HG02840 (cell line): ENCODE data around the gene HOXD12.

Experiments used
- ATAC-seq: cut with Tn5 transposase; IDR thresholded peaks from one replicate; pipeline ENCODE4 v1.9.1; 2021; ENCODE audit warnings: mild to moderate bottlenecking, moderate library complexity, moderate number of reproducible peaks; ENCODE audit not compliant: unreplicated experiment, low FRiP score

HOXD12 gene

GRCh38 chr2:176092270-176093144 is 7.1 kb upstream of the HOXD12 start, which contains the start of gene HOXD13:
TSS of gene HOXD13 (plus strand) at chr2:176092721. CDS start at chr2:176092891, 170 bp downstream.
- no peak for ATAC-seq

- ATAC-seq = no peak
These were observed 6.3 kb upstream of the HOXD12 start for GRCh38 chr2:176093145-176093897.

- no peak for ATAC-seq
These were observed 5.7 kb upstream of the HOXD12 start for GRCh38 chr2:176093898-176094249.

GRCh38 chr2:176094349-176094748 is 5.2 kb upstream of the HOXD12 start:
- ATAC-seq = no peak

- no peak for ATAC-seq
These were observed 4.2 kb upstream of the HOXD12 start for GRCh38 chr2:176095421-176095820.

GRCh38 chr2:176096243-176096985 is 3.2 kb upstream of the HOXD12 start:
- no peak for ATAC-seq

- ATAC-seq = no peak
These were observed 2.4 kb upstream of the HOXD12 start for GRCh38 chr2:176096986-176097819.

GRCh38 chr2:176097820-176098365 is 1.7 kb upstream of the HOXD12 start:
- ATAC-seq = no peak

- no peak for ATAC-seq
These were observed 1.0 kb upstream of the HOXD12 start for GRCh38 chr2:176098366-176099158.

- no peak for ATAC-seq
These were observed 352 bp upstream of the HOXD12 start for GRCh38 chr2:176099159-176099727.

- no peak for ATAC-seq
These were observed 1.0 kb downstream of the HOXD12 start for GRCh38 chr2:176100547-176101140.

- no peak for ATAC-seq
These were observed 1.7 kb downstream of the HOXD12 start for GRCh38 chr2:176101216-176101830.

- ATAC-seq = no peak
These were observed 2.2 kb downstream of the HOXD12 start for GRCh38 chr2:176101842-176102241.

GRCh38 chr2:176102309-176102866 is 2.8 kb downstream of the HOXD12 start:
- ATAC-seq = no peak

- ATAC-seq = no peak
These were observed 3.6 kb downstream of the HOXD12 start for GRCh38 chr2:176103194-176103593.

GRCh38 chr2:176103742-176104315 is 4.2 kb downstream of the HOXD12 start:
- ATAC-seq = no peak
